GM12873 (cell line): ENCODE measurements around the gene ATF6.
A peak's percentile ranks its signal among the peaks of the same experiment; 100 is the strongest.

Experiments used
- CTCF ChIP-seq: IDR thresholded peaks from 2 replicates; pipeline ENCODE4 v1.5.1; 2012; ENCODE audit warnings: low read depth, mild to moderate bottlenecking, moderate library complexity, low read length, control low read depth; ENCODE audit not compliant: insufficient read depth; ENCODE audit errors: missing control alignments

ATF6 gene

GRCh38 chr1:161766102-161766981, at the start of gene ATF6:
ATF6 (plus strand) TSS chr1:161766320; CDS start chr1:161766361, 41 bp downstream.
- peak; percentile 5 for TF ChIP-seq CTCF

GRCh38 chr1:161718559-161719324, 47.4 kb upstream of the ATF6 start:
- no peak for TF ChIP-seq CTCF

- TF ChIP-seq CTCF: no peak
Measured at GRCh38 chr1:161719325-161719611, 46.9 kb upstream of the ATF6 start.

- no peak for TF ChIP-seq CTCF
Measured at GRCh38 chr1:161720422-161720821, 45.7 kb upstream of the ATF6 start.

GRCh38 chr1:161720956-161721737, 45.0 kb upstream of the ATF6 start, which contains the start of gene FCRLB:
FCRLB (plus strand) TSS chr1:161721544; CDS start chr1:161722673, 1,129 bp downstream.
- no peak for TF ChIP-seq CTCF

GRCh38 chr1:161721738-161722343, 44.3 kb upstream of the ATF6 start:
- no peak for TF ChIP-seq CTCF
